ENCODE data around the gene PRG3.

The PRG3 gene, protein sequence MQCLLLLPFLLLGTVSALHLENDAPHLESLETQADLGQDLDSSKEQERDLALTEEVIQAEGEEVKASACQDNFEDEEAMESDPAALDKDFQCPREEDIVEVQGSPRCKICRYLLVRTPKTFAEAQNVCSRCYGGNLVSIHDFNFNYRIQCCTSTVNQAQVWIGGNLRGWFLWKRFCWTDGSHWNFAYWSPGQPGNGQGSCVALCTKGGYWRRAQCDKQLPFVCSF

DNA sequence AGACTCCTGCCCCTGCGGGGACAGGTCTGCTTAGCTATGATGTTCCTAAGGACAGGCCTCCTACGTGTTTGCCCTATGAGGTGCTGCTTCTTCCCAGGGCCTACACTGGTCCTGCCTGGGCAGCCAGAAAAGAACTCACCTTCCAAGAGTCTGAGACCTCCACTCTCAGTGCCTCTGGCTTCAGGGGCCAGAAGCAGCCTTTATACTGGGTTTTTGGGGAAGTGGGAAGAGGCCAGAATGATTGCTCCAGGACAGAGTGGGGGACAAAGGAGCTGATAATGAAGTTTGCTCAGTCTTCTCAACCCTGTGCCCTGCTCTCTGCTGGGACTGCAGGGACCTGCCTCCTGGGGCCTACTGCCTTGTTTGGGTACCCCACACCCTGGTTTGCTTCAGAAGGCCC lies at the start of gene PRG3:
Gene PRG3, minus strand, starts transcription at position 176 of the 400 bp plus-strand sequence. CDS start 442 bp downstream, outside the sequence.
- Mint-ChIP-seq H3K4me3 (no peak within 1 kb of the TSS), H3K27me3 (ENCODE audit: low read depth) (peaks cover 36% of the 10 kb centered on the region), H3K4me1 (peaks cover 1% of the 10 kb centered on the region), H3K36me3 (ENCODE audit: low read depth) (no peaks in the 10 kb centered on the region), H3K9me3 (no peaks in the 10 kb centered on the region), H3K27ac (no peak within 1 kb of the TSS)
- TF ChIP-seq, protein P1, sequence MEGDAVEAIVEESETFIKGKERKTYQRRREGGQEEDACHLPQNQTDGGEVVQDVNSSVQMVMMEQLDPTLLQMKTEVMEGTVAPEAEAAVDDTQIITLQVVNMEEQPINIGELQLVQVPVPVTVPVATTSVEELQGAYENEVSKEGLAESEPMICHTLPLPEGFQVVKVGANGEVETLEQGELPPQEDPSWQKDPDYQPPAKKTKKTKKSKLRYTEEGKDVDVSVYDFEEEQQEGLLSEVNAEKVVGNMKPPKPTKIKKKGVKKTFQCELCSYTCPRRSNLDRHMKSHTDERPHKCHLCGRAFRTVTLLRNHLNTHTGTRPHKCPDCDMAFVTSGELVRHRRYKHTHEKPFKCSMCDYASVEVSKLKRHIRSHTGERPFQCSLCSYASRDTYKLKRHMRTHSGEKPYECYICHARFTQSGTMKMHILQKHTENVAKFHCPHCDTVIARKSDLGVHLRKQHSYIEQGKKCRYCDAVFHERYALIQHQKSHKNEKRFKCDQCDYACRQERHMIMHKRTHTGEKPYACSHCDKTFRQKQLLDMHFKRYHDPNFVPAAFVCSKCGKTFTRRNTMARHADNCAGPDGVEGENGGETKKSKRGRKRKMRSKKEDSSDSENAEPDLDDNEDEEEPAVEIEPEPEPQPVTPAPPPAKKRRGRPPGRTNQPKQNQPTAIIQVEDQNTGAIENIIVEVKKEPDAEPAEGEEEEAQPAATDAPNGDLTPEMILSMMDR (IDR thresholded peaks at IDR 0.05; ENCODE audit: unreplicated experiment in 3 of 3), result no peak

DNA sequence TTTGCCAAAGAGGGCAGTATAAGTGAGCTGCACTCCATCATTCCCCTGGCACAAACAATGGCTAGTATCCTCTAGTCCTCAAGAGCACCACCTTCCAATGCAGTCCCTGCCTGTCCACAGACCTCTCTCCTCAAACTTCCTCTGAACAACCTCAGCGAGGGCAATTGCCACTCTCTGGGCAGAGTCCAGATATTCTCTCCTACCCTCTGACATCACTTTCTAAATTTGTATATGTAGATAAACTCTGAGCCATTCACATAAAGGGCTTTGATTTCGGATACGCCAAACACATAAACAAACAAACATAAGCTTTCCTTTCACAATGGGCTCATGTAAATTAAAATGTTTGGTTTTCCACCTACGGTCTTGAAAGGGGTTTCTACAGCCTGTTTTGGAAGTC lies 49.0 kb upstream of the PRG3 start:
- H3K9me3 Mint-ChIP-seq, result no peaks in the 10 kb centered on the region
- TF ChIP-seq, protein P1 (IDR thresholded peaks at IDR 0.05; ENCODE audit: unreplicated experiment in 3 of 3), result no peak
- peak overlapping the region in 2 of 3 experiments; percentile 22 for H3K4me3 Mint-ChIP-seq
- H3K36me3 Mint-ChIP-seq (ENCODE audit: low read depth), result no peaks in the 10 kb centered on the region
- no peak overlapping the region for H3K27ac Mint-ChIP-seq
- H3K27me3 Mint-ChIP-seq (ENCODE audit: low read depth), result peaks cover 35% of the 10 kb centered on the region
- peaks cover 17% of the 10 kb centered on the region for H3K4me1 Mint-ChIP-seq

DNA sequence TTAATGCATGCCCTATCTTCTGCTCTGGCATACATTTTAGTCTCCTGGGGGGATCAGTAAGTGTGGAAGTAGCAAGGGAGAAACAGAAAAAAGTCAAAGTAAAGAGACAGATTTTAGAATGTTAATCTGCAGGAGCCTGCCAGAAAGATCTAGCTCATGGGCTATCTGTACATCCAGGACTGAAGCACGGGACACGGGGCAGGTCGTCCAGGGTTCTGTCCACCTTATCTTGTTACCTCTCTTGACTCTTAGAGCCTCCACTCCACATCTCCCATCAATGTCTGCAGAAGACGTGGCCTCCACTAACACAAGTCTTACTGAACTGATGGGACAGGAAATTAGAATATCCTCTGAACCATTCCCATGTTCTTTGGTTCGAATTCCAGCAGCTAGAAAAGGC lies 47.7 kb upstream of the PRG3 start:
- no peak overlapping the region for H3K27ac Mint-ChIP-seq

DNA sequence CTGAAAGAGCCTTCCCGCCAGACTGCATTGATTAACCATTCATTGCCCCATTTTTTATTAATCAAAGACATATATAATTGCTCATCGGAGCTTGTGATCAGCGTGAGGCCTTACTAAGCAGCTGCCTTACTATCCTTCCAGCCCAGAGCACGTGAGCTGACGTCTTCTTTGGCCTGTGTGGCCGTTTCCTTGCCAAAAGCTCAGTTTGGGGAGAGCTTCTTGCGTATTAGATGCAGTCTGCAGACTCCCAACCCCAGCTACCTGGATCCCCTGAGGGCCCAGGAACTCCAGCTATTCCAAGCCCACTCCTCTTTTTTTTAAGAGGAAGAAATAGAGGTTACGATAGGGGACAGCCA lies 46.8 kb upstream of the PRG3 start:
- peaks cover 18% of the 10 kb centered on the region for H3K4me1 Mint-ChIP-seq
- H3K9me3 Mint-ChIP-seq, result no peaks in the 10 kb centered on the region
- peaks cover 22% of the 10 kb centered on the region for H3K27me3 Mint-ChIP-seq (ENCODE audit: low read depth)
- peak overlapping the region; percentile 42 to 90 (median 59) for H3K27ac Mint-ChIP-seq
- peaks cover 10% of the 10 kb centered on the region for H3K36me3 Mint-ChIP-seq (ENCODE audit: low read depth)
- H3K4me3 Mint-ChIP-seq, result peak overlapping the region; percentile 80 to 86 (median 85)
- TF ChIP-seq, protein P1 (IDR thresholded peaks at IDR 0.05; ENCODE audit: unreplicated experiment in 3 of 3), result no peak

More for the DNA sequence above, 47.7 kb upstream of the PRG3 start:
- TF ChIP-seq, protein P1 (IDR thresholded peaks at IDR 0.05; ENCODE audit: unreplicated experiment in 3 of 3), result no peak
- Mint-ChIP-seq H3K4me1 (peaks cover 18% of the 10 kb centered on the region), H3K27me3 (ENCODE audit: low read depth) (peaks cover 22% of the 10 kb centered on the region), H3K36me3 (ENCODE audit: low read depth) (peaks cover 4% of the 10 kb centered on the region), H3K9me3 (no peaks in the 10 kb centered on the region), H3K4me3 (no peak overlapping the region)

DNA sequence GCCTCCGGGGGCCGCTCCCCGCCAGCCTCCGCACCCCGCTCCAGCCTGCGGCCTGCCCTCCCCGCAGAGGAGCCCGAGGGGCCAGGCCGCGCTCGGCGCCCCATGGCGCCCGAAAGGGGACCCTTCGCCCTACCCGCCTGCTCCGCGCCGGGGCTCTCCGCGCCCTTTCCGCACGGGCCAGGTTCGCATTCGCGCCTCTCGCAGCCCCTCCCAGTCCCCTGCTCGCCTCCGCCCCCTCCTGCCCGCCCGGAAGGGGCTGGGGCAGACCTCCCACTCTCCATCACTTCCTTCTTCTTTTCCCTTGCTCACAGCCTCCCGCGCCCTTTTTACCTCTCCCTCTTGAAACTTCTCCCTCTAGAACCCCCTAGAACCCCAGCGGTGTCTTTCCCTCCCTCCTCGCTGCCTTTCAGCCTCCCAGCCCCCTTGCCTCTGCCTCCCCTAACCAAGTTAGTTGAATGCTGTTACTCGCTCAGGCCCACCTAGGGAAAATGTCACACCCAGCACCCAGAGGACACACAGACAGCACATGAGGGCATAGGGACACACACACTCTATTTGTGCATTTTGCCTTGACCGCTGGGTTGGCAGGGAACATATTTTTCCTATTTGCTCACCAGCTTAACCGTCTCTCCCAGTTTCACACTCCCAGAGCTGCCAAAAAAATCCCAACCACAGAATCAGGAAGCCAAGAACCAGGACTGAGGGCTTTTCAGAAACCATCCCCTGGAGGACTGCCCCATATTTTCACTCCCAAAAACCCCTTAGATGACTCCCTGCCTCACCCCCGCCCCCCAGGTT lies 46.2 kb upstream of the PRG3 start, which contains the start of gene SLC43A3:
Gene SLC43A3, minus strand, starts transcription at position 193 of the 798 bp plus-strand sequence. CDS start 949 bp downstream, outside the sequence.
- Mint-ChIP-seq H3K9me3 (no peaks in the 10 kb centered on the region), H3K36me3 (ENCODE audit: low read depth) (peaks cover 14% of the 10 kb centered on the region), H3K4me3 (peak within 1 kb of the TSS; percentile 85 to 86 (median 85)), H3K27me3 (ENCODE audit: low read depth) (peaks cover 22% of the 10 kb centered on the region), H3K27ac (peak within 1 kb of the TSS; percentile 42 to 90 (median 59)), H3K4me1 (peaks cover 18% of the 10 kb centered on the region)
- TF ChIP-seq, protein P1 (IDR thresholded peaks at IDR 0.05; ENCODE audit: unreplicated experiment in 3 of 3), result no peak

Measured in nephron (organoid).